ENCODE results near the gene HLA-DRB1.

GRCh38 chr6:32554116-32554965 is 35.3 kb downstream of the HLA-DRB1 start:
- TF ChIP-seq CTCF (IDR thresholded peaks at IDR 0.05) (no peak), POLR2A (IDR thresholded peaks at IDR 0.05; ENCODE audit: low read depth) (no peak), EP300 (IDR thresholded peaks at IDR 0.05) (no peak)

All from esophagus muscularis mucosa (tissue), 4 donors.